Muscle of leg (tissue), 11 donors: ENCODE data around the gene GNB1L. TPM values are rescaled to one million over a fixed set of nuclear protein-coding genes. Genes with fewer than 3 reads are reported as not detected.

Source experiments
- DNase-seq: peaks from one replicate; pipeline ENCODE4 v3.0.0; 2013
- H3K27ac ChIP-seq: one replicate; pipeline ENCODE4 v1.5.1; 2013; ENCODE audit warnings: mild to moderate bottlenecking, low read length, control low read depth
- H3K27me3 ChIP-seq: one replicate; pipeline ENCODE4 v1.6.1; 2013; ENCODE audit warnings: low read length; ENCODE audit not compliant: control insufficient read depth, insufficient read depth
- H3K36me3 ChIP-seq: one replicate; pipeline ENCODE4 v1.6.1; 2013; ENCODE audit warnings: low read length; ENCODE audit not compliant: control insufficient read depth, insufficient read depth
- H3K4me1 ChIP-seq: one replicate; pipeline ENCODE4 v1.6.1; 2013; ENCODE audit warnings: low read length; ENCODE audit not compliant: control insufficient read depth, insufficient read depth
- H3K4me3 ChIP-seq: one replicate; pipeline ENCODE4 v1.5.1; 2013; ENCODE audit warnings: low read length, control low read depth
- H3K9me3 ChIP-seq: replicated peaks from 2 replicates; pipeline ENCODE4 v1.6.1; 2013; ENCODE audit warnings: low read depth, low read length; ENCODE audit not compliant: control insufficient read depth
- WGBS: methylation state at CpG from one replicate; pipeline ENCODE4 v1.1.5; 2013; ENCODE audit warnings: missing lambda C conversion rate; ENCODE audit not compliant: insufficient coverage; 5-methylcytosine and 5-hydroxymethylcytosine counted together
- polyA plus RNA-seq, 8 donors: library from polyadenylated mRNA; unstranded; fragments of 120-200 nt; gene quantifications; one replicate each; pipeline versions ENCODE4 v1.2.1 to v1.2.3, GENCODE V29; 2013; ENCODE audit warnings: inconsistent platforms in 1 of 8, low replicate concordance in 1 of 8; ENCODE audit not compliant: insufficient read length in 8 of 8, insufficient read depth in 1 of 8
- total RNA-seq: library from RNA; stranded (reverse); fragments of 120-200 nt; gene quantifications from one replicate; pipeline ENCODE4 v1.2.4, GENCODE V29; 2013

Gene GNB1L
- total and polyA plus RNA-seq, 9 donors: 3.0 to 6.9 (median 4.6) TPM

- Histone ChIP-seq H3K36me3 (no peaks in the 10 kb centered on the region), H3K9me3 (no peaks in the 10 kb centered on the region), H3K4me3 (no peak overlapping the region), H3K27me3 (peaks cover 65% of the 10 kb centered on the region), H3K4me1 (peaks cover 4% of the 10 kb centered on the region), H3K27ac (no peak overlapping the region)
- WGBS: 97% methylated on average over 5 of the region's 8 CpGs
- DNase-seq: no peak
These were observed 80.0 kb downstream of the GNB1L start for GRCh38 chr22:19774628-19775027.

DNA sequence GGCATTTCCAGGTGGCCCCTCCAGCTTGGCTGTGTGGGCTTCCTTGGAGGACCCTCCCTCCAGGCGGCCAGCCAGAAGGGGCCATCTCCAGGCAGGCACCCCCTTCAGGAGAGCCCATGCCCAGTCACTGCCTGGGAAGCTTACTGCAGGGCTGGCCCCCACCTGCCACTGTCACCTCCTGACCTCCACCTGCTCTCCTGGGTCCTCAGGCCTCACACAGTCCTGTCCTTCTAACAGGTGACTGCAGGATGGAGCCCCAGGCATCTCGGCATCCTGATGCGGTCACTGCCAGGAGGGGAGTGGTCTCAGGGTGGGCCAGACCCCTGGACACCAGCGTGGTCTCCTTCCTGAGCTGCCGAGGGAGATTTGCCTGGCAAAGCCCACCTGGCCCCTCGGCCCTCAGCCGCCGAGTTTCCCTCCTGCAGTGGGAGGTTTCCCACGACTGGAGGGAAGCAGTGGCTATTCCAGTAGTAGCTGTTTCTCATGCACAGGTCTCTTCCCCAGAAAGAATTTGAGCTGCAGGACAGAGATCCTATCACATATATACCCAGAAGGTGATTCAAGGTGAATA, 81.1 kb downstream of the GNB1L start:
- H3K9me3 ChIP-seq: no peaks in the 10 kb centered on the region
- H3K36me3 ChIP-seq: peaks cover 5% of the 10 kb centered on the region
- WGBS: 76% methylated on average over 3 of the region's 9 CpGs
- peaks cover 68% of the 10 kb centered on the region for H3K27me3 ChIP-seq
- DNase-seq: no peak
- H3K27ac ChIP-seq: no peak overlapping the region
- no peak overlapping the region for H3K4me3 ChIP-seq
- H3K4me1 ChIP-seq: peaks cover 4% of the 10 kb centered on the region

DNA sequence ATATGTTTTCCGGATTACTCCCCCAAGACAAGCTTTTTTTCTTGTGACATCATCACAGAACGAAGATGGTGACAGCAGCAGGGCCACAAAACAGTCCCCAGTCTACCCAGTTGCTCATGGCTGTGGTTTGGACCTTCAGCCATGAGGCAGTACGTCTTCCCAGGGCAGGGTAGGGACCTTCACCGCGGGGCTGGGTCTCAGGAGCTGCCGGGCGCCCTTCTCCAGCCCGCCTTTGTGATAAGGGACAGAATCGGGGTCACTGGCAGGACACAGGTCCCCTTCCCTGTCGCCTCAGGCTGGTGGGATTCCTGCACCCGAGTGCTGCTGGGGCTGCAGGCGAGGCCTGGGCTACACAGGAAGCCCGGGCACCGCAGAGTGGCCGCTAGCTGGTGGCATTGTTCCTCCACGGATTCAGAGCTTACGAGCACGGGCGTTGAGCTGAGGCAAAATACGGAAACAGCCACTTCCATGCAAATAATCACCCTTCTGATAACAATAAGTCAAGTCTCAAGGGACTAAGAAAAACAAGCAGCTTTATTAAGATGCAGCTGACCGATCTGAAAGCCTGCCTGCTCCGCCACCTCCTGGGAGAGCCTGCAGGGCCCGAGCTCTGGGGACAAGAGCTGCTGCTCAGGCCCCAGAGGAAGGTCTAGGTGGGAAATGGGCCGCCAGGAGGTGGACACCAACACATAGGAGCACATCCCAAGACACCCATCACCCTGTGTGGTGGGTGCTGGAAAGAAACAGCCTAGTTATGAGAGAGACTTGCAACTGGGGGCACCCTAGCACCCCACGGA, 81.8 kb downstream of the GNB1L start:
- peaks cover 5% of the 10 kb centered on the region for H3K36me3 ChIP-seq
- H3K4me3 ChIP-seq: no peak overlapping the region
- no peak for DNase-seq
- peaks cover 73% of the 10 kb centered on the region for H3K27me3 ChIP-seq
- H3K9me3 ChIP-seq: no peaks in the 10 kb centered on the region
- no peak overlapping the region for H3K27ac ChIP-seq
- H3K4me1 ChIP-seq: peaks cover 8% of the 10 kb centered on the region
- 62% methylated on average over 16 of the region's 25 CpGs for WGBS

GRCh38 chr22:19772422-19772672, 82.3 kb downstream of the GNB1L start:
- no peak overlapping the region for H3K27ac ChIP-seq
- no peak overlapping the region for H3K4me3 ChIP-seq
- no peaks in the 10 kb centered on the region for H3K9me3 ChIP-seq
- no peak for DNase-seq
- 88% methylated on average over 3 of the region's 4 CpGs for WGBS
- H3K4me1 ChIP-seq: peaks cover 13% of the 10 kb centered on the region
- peaks cover 5% of the 10 kb centered on the region for H3K36me3 ChIP-seq
- peaks cover 77% of the 10 kb centered on the region for H3K27me3 ChIP-seq

GRCh38 chr22:19770349-19771220, 84.1 kb downstream of the GNB1L start:
- peaks cover 77% of the 10 kb centered on the region for H3K27me3 ChIP-seq
- peaks cover 20% of the 10 kb centered on the region for H3K4me1 ChIP-seq
- no peak for DNase-seq
- 84% methylated on average over 20 of the region's 25 CpGs for whole genome bisulfite sequencing
- H3K36me3 ChIP-seq: peaks cover 5% of the 10 kb centered on the region
- H3K27ac ChIP-seq: no peak overlapping the region
- no peak overlapping the region for H3K4me3 ChIP-seq
- H3K9me3 ChIP-seq: no peaks in the 10 kb centered on the region

DNA sequence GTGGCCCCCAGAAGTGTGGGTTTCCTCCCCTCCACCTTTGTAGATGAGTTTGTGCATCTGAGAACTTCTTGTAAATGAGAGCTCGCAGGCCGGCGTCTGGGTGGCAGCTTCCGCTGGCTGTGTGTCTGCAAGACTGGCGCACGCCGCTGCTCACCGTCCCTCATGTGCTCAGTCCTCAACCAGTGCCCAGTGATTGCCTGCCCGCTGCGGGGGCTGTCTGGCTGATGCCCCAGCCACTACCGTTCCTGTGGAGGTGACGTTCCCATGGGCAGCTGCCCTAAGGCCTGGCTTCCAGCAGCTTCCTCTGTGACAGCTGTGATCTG, 85.3 kb downstream of the GNB1L start:
- Histone ChIP-seq H3K27ac (no peak overlapping the region), H3K36me3 (peaks cover 11% of the 10 kb centered on the region), H3K4me3 (no peak overlapping the region), H3K4me1 (peaks cover 29% of the 10 kb centered on the region), H3K9me3 (no peaks in the 10 kb centered on the region), H3K27me3 (peaks cover 79% of the 10 kb centered on the region)
- WGBS: 93% methylated on average over 12 of the region's 12 CpGs
- DNase-seq: no peak

DNA sequence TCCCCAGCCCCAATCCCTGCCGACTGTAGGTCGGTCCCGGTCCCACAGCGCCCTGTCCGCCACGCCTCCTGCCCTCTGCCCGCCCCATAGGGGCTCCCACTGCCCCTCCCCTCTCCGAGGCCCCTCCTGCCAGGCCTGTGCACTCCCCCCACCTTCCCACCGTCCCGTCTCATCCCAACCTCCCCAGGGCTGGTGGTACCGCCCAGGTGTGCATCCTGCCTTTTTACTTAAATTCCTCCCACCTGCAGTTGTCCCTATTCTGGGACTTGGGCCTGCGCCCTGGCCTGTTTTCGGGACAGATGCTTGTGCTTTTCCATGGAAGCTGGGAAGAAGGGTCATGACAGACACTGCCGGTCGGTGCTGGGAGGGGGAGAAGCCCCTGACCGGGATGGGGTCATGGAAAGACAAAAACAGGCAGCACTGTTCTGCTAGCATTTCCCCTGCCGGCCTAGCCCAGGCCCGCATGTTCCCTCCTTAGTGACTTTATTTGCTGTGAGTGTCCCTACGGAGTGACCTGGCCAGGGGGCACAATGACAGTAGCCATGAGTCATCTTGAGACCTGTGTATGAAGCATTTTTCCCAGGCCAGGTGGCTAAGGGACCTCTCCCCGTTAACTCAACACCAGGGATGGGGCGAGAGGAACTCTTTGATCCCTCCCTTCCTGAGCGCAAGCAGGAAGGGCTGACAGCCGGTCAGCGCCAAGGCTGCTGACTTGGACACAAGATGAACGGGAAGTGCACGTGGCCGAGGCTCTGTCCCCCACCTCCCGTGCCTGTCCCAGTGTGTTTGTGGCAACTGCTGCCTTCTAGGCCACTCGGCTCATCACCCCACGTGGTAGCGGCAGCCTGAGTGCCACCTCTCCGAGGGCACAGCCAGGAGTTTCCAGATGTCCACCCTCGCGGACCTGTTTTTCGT, 87.0 kb downstream of the GNB1L start:
- H3K27me3 ChIP-seq: peaks cover 84% of the 10 kb centered on the region
- 14% methylated on average over 30 of the region's 35 CpGs for WGBS
- H3K4me1 ChIP-seq: peaks cover 34% of the 10 kb centered on the region
- no peak overlapping the region for H3K4me3 ChIP-seq
- H3K9me3 ChIP-seq: no peaks in the 10 kb centered on the region
- H3K36me3 ChIP-seq: peaks cover 12% of the 10 kb centered on the region
- peak; percentile 69 for DNase-seq
- no peak overlapping the region for H3K27ac ChIP-seq

DNA sequence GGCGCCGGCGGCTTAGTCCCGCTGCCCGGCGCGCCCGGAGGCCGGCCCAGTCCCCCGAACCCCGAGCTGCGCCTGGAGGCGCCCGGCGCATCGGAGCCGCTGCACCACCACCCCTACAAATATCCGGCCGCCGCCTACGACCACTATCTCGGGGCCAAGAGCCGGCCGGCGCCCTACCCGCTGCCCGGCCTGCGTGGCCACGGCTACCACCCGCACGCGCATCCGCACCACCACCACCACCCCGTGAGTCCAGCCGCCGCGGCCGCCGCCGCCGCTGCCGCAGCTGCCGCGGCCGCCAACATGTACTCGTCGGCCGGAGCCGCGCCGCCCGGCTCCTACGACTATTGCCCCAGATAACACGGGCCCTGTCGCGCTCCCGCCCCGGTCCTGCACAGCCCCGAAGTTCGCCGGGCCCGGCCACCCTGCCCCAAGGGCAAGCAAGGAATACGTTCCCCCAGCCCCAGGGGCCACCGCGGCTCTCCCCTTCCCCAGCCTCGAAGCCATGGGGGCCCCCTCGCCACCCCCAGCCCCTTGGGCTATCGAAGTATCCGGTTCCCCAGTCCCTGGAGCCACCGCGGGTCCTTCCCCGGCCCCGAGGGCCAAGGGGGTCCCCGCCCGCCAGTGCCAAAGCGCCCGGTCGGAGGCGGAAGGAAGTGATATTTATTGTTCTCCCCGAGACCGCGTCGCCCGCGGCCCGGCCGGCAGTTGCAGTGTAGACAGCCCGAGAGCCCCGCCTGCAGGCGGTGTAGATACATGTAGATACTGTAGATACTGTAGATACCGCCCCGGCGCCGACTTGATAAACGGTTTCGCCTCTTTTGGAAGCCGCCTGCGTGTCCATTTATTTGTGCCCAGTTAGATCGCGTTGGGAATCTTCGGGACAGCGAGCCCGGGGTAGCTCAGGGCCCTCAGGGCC, 87.9 kb downstream of the GNB1L start:
- Histone ChIP-seq H3K27ac (no peak overlapping the region), H3K27me3 (peaks cover 88% of the 10 kb centered on the region)
- 11% methylated on average over 91 of the region's 103 CpGs for WGBS

DNA sequence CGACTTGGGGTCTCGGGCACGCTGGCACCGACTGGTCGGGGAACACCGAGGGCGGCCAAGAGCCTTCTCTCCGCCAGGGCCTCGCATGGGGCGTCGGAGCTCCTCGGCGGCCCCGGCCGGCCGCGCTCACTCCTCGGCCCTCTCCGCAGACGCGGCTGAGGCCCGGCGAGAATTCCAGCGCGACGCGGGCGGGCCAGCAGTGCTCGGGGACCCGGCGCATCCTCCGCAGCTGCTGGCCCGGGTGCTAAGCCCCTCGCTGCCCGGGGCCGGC, 88.5 kb downstream of the GNB1L start:
- peaks cover 38% of the 10 kb centered on the region for H3K4me1 ChIP-seq
- no peak for DNase-seq
- H3K36me3 ChIP-seq: peaks cover 12% of the 10 kb centered on the region
- no peak overlapping the region for H3K4me3 ChIP-seq
- 10% methylated on average over 36 of the region's 36 CpGs for WGBS
- no peak overlapping the region for H3K27ac ChIP-seq
- no peaks in the 10 kb centered on the region for H3K9me3 ChIP-seq
- peaks cover 87% of the 10 kb centered on the region for H3K27me3 ChIP-seq

More for the DNA sequence above, 87.9 kb downstream of the GNB1L start:
- Histone ChIP-seq H3K4me3 (no peak overlapping the region), H3K9me3 (no peaks in the 10 kb centered on the region), H3K36me3 (peaks cover 12% of the 10 kb centered on the region), H3K4me1 (peaks cover 38% of the 10 kb centered on the region)
- DNase-seq: no peak
